C4-2B (cell line): ENCODE results near the gene CUEDC2.

ENCODE experiments used
- CTCF ChIP-seq: fragments of 450-650 bp; conservative IDR thresholded peaks from 2 replicates; pipeline ENCODE4 v1.5.1; 2017; ENCODE audit warnings: mild to moderate bottlenecking
- ZFX ChIP-seq: fragments of 450-650 bp; IDR thresholded peaks from 2 replicates; pipeline ENCODE4 v1.6.1; 2017

GRCh38 chr10:102423372-102423968 lies 8.9 kb downstream of the CUEDC2 start:
- TF ChIP-seq CTCF (no peak), ZFX (no peak)
